IMR-90 (cell line): ENCODE results near the gene OPN4. TPM values are rescaled to one million over a fixed set of nuclear protein-coding genes. Genes with fewer than 3 reads are reported as not detected.

Experiments used
- ATAC-seq: fragments of 200-7000 bp; cut with Tn5 transposase; 2 replicates; pipeline ENCODE4 v1.9.1; 2020; ENCODE audit warnings: low read depth, mild to moderate bottlenecking, moderate library complexity
- BruUV-seq: library from RNA; stranded (reverse); fragments of 400-500 nt; replicated peaks from 2 replicates; lab custom pipeline; 2021; lab: Mats Ljungman, UMichigan
- CTCF ChIA-PET: fragments of 300-600 bp; formaldehyde crosslinking; extraction: SDS; loops from one replicate; lab custom pipeline; 2021; ENCODE audit warnings: antibody characterized with exemption; lab: Yijun Ruan, JAX
- POLR2A ChIA-PET: fragments of 300-600 bp; sonication (Branson Sonifier 250); formaldehyde crosslinking; loops from one replicate; lab custom pipeline; 2022; ENCODE audit warnings: antibody characterized with exemption; ENCODE audit not compliant: unreplicated experiment; lab: Charles Lee
- DNase-seq: peaks from one replicate; pipeline ENCODE4 v3.0.0; 2013
- H2AFZ ChIP-seq: replicated peaks from 2 replicates; pipeline ENCODE3; 2013; ENCODE audit warnings: low read length, mild to moderate bottlenecking; ENCODE audit not compliant: poor library complexity
- H2AK5ac ChIP-seq: 2 replicates; pipeline ENCODE4 v1.6.1; 2013; ENCODE audit warnings: low read depth, low read length, inconsistent platforms
- H2AK9ac ChIP-seq: replicated peaks from 2 replicates; pipeline ENCODE3; 2013; ENCODE audit warnings: mild to moderate bottlenecking, low read depth, low read length, moderate library complexity; ENCODE audit not compliant: poor library complexity
- H2BK120ac ChIP-seq: 2 replicates; pipeline ENCODE4 v1.6.1; 2013; ENCODE audit warnings: low read depth, low read length, inconsistent platforms
- H2BK15ac ChIP-seq: 3 replicates; pipeline ENCODE4 v1.6.1; 2013; ENCODE audit warnings: low read depth, low read length, inconsistent platforms
- H2BK20ac ChIP-seq: 2 replicates; pipeline ENCODE4 v1.6.1; 2013; ENCODE audit warnings: low read depth, mild to moderate bottlenecking, inconsistent platforms, low read length, moderate library complexity
- H2BK5ac ChIP-seq: 2 replicates; pipeline ENCODE4 v1.6.1; 2013; ENCODE audit warnings: mild to moderate bottlenecking, low read depth, low read length, inconsistent platforms; ENCODE audit not compliant: poor library complexity, severe bottlenecking
- H3K14ac ChIP-seq: replicated peaks from 2 replicates; pipeline ENCODE4 v1.6.1; 2013; ENCODE audit warnings: low read depth, low read length, inconsistent platforms
- H3K18ac ChIP-seq: 2 replicates; pipeline ENCODE4 v1.6.1; 2013; ENCODE audit warnings: low read depth, low read length, control low read depth
- H3K23ac ChIP-seq: 2 replicates; pipeline ENCODE4 v1.6.1; 2013; ENCODE audit warnings: low read depth, low read length, inconsistent platforms
- H3K27ac ChIP-seq: 2 replicates; pipeline ENCODE4 v1.5.1; 2013; ENCODE audit warnings: mild to moderate bottlenecking, control low read depth, low read length; ENCODE audit not compliant: insufficient read depth
- H3K27me3 ChIP-seq: 2 replicates; pipeline ENCODE4 v1.6.1; 2013; ENCODE audit warnings: low read length; ENCODE audit not compliant: control insufficient read depth, insufficient read depth
- H3K36me3 ChIP-seq: 2 replicates; pipeline ENCODE4 v1.6.1; 2013; ENCODE audit warnings: low read length, mixed read lengths; ENCODE audit not compliant: control insufficient read depth, insufficient read depth
- H3K4ac ChIP-seq: 2 replicates; pipeline ENCODE4 v1.6.1; 2013; ENCODE audit warnings: low read depth, low read length, inconsistent platforms
- H3K4me1 ChIP-seq: 2 replicates; pipeline ENCODE4 v1.6.1; 2013; ENCODE audit warnings: low read length, mixed read lengths; ENCODE audit not compliant: control insufficient read depth, insufficient read depth
- H3K4me2 ChIP-seq: 2 replicates; pipeline ENCODE4 v1.6.1; 2013; ENCODE audit warnings: low read depth, mild to moderate bottlenecking, control low read depth, low read length, moderate library complexity
- H3K4me3 ChIP-seq: 2 replicates; pipeline ENCODE4 v1.5.1; 2013; ENCODE audit warnings: low read depth, mild to moderate bottlenecking, control low read depth, low read length, moderate library complexity; ENCODE audit not compliant: insufficient read depth
- H3K56ac ChIP-seq: 2 replicates; pipeline ENCODE4 v1.6.1; 2013; ENCODE audit warnings: low read length, inconsistent platforms; ENCODE audit not compliant: insufficient read depth; ENCODE audit errors: extremely low read depth
- H3K79me1 ChIP-seq, 2 experiments: 2 replicates each; pipeline ENCODE4 v1.6.1; 2013; ENCODE audit warnings: low read length in 2 of 2, inconsistent platforms in 1 of 2, low read depth in 1 of 2
- H3K9ac ChIP-seq: 2 replicates; pipeline ENCODE4 v1.6.1; 2013; ENCODE audit warnings: low read depth, low read length, control low read depth
- H3K9me1 ChIP-seq: 2 replicates; pipeline ENCODE4 v1.6.1; 2013; ENCODE audit warnings: low read length, inconsistent platforms; ENCODE audit not compliant: insufficient read depth
- H3K9me3 ChIP-seq: 2 replicates; pipeline ENCODE4 v1.6.1; 2013; ENCODE audit warnings: low read length; ENCODE audit not compliant: control insufficient read depth, insufficient read depth
- H4K20me1 ChIP-seq: 2 replicates; pipeline ENCODE4 v1.6.1; 2013; ENCODE audit warnings: low read length, inconsistent platforms; ENCODE audit not compliant: insufficient read depth
- H4K5ac ChIP-seq: 2 replicates; pipeline ENCODE4 v1.6.1; 2013; ENCODE audit warnings: mild to moderate bottlenecking, low read depth, low read length, control low read depth
- H4K8ac ChIP-seq, 2 experiments: 2 replicates each; pipeline ENCODE4 v1.6.1; 2013; ENCODE audit warnings: low read depth in 2 of 2, low read length in 2 of 2, control low read depth in 1 of 2, inconsistent platforms in 1 of 2
- H4K91ac ChIP-seq: 2 replicates; pipeline ENCODE4 v1.6.1; 2013; ENCODE audit warnings: low read depth, low read length, inconsistent platforms; ENCODE audit not compliant: insufficient read depth
- BHLHE40 ChIP-seq: fragments of 150-350 bp; IDR thresholded peaks from 2 replicates; pipeline ENCODE4 v1.6.1; 2016; ENCODE audit warnings: mild to moderate bottlenecking, low read depth, low read length
- MXI1 ChIP-seq: IDR thresholded peaks from 2 replicates; pipeline ENCODE4 v1.6.1; 2012; ENCODE audit warnings: low read depth, mild to moderate bottlenecking, low read length, moderate library complexity, borderline replicate concordance
- RAD21 ChIP-seq: IDR thresholded peaks from 2 replicates; pipeline ENCODE4 v1.6.1; 2012; ENCODE audit warnings: low read length, improper control_type of control experiment
- WGBS, 2 experiments: methylation state at CpG; one replicate each; pipeline versions ENCODE4 v1.1.5 to v1.1.7; 2013; ENCODE audit warnings: missing lambda C conversion rate in 2 of 2; ENCODE audit not compliant: insufficient read length in 1 of 2; ENCODE audit errors: extremely low coverage in 2 of 2; 5-methylcytosine and 5-hydroxymethylcytosine counted together
- dilution Hi-C: fragments of 300-500 bp; cut with HindIII; formaldehyde crosslinking; loops from one replicate; pipeline ENCODE4 v1.14.3; 2018; ENCODE audit warnings: low sequenced_read_pairs; ENCODE audit not compliant: unreplicated experiment
- in situ Hi-C: fragments of 300-500 bp; cut with MboI; formaldehyde crosslinking; loops from 3 replicates; pipeline ENCODE4 v1.14.3; 2019; ENCODE audit warnings: low sequenced_read_pairs, inconsistent platforms, mixed read lengths
- intact Hi-C: fragments of 100-400 bp; cut with micrococcal nuclease; formaldehyde crosslinking; loops from 2 replicates; pipeline ENCODE4 v1.10.0; 2022
- polyA plus RNA-seq, 3 experiments: library from polyadenylated mRNA; depleted of rRNA; stranded (reverse); fragments of >200 nt; gene quantifications; 2 replicates each; pipeline ENCODE4 v1.2.3, GENCODE V29; 2012; ENCODE audit warnings: low replicate concordance in 1 of 3
- total RNA-seq: library from RNA; depleted of rRNA; stranded (reverse); fragments of >200 nt; gene quantifications from 2 replicates; pipeline ENCODE4 v1.2.3, GENCODE V29; 2012

The OPN4 gene
- total and polyA plus RNA-seq, 2 of the 4 experiments (the other 2 are of a cell fraction) = 0.03 TPM; not detected in 1

GRCh38 chr10:86706977-86707376 is 52.6 kb downstream of the OPN4 start:
- Histone ChIP-seq H4K8ac (no peak overlapping the region), H3K23ac (no peak overlapping the region)
- CTCF ChIA-PET = interaction anchor here (0.8 kb wide), 1 partner anchor 13 kb away, joined by 4 read pairs; no protein-coding TSS in a partner anchor

More at GRCh38 chr10:86706977-86707376, 52.6 kb downstream of the OPN4 start:
- Histone ChIP-seq H3K9me1 (peaks cover 6% of the 10 kb centered on the region; the same call in 1 of the 2 replicates), H4K20me1 (no peaks in the 10 kb centered on the region), H3K27ac (no peak overlapping the region), H4K5ac (no peak overlapping the region), H2BK15ac (no peak overlapping the region), H3K9me3 (no peaks in the 10 kb centered on the region), H3K4me1 (peaks cover 7% of the 10 kb centered on the region), H3K9ac (no peak overlapping the region), H3K56ac (no peak overlapping the region), H2BK20ac (no peak overlapping the region), H2BK120ac (no peak overlapping the region), H2BK5ac (no peak overlapping the region), H3K4ac (no peak overlapping the region), H2AK9ac (no peak overlapping the region), H3K27me3 (no peaks in the 10 kb centered on the region), H3K79me1 (peaks cover 0 to 4% of the 10 kb centered on the region in 2 experiments; a peak in 2 of 4 replicates), H3K18ac (no peak overlapping the region), H3K36me3 (no peaks in the 10 kb centered on the region), H3K4me2 (no peak overlapping the region), H2AFZ (no peak overlapping the region), H2AK5ac (no peak overlapping the region), H4K91ac (no peak overlapping the region), H3K14ac (no peak overlapping the region), H3K4me3 (no peak overlapping the region)
- WGBS, 2 experiments = no CpG with 5 or more reads among the region's 1 CpG
- DNase-seq (no peak), ATAC-seq (no peak)
- dilution Hi-C loops = no loop called here
- no peak for TF ChIP-seq MXI1
- no peak for TF ChIP-seq RAD21
- no peak for TF ChIP-seq BHLHE40
- BruUV-seq = no TSS peak
- intact Hi-C loops = no loop called here
- in situ Hi-C loops = loop anchor here (5.0 kb wide), 1 partner anchor 190 kb away; no protein-coding TSS in a partner anchor
- POLR2A ChIA-PET = no interaction called here
